PC-3 (cell line): ENCODE results near the gene IFNAR1.

ENCODE experiments used
- CTCF ChIP-seq: fragments of 300-600 bp; sonication (generic); conservative IDR thresholded peaks from 2 replicates; pipeline ENCODE4 v1.5.1; 2017; ENCODE audit warnings: antibody characterized with exemption, low read depth, mild to moderate bottlenecking, low read length
- EZH2 ChIP-seq: fragments of 300-600 bp; sonication (generic); IDR thresholded peaks from one replicate; pipeline ENCODE4 v1.6.1; 2017; ENCODE audit warnings: antibody characterized with exemption, mild to moderate bottlenecking, low read length; ENCODE audit not compliant: unreplicated experiment
- EZH2phosphoT487 ChIP-seq: fragments of 300-600 bp; sonication (generic); IDR thresholded peaks from 2 replicates; pipeline ENCODE4 v1.6.1; 2018; ENCODE audit warnings: mild to moderate bottlenecking, antibody characterized with exemption, low read length, borderline replicate concordance

- TF ChIP-seq CTCF (no peak), EZH2phosphoT487 (no peak), EZH2 (no peak)
Observed at GRCh38 chr21:33396951-33397350, 72.2 kb downstream of the IFNAR1 start.
